Thyroid gland (tissue), 4 donors: ENCODE data around the gene PRPF6.

Source experiments
- CTCF ChIP-seq, 6 experiments: fragments of 200-600 bp in 3 of 6; fragments of 450-650 bp in 3 of 6; sonication (generic) in 3 of 6; IDR thresholded peaks; one replicate each; pipeline ENCODE4 v1.5.1; 2016 to 2019; ENCODE audit warnings: antibody characterized with exemption in 6 of 6, mild to moderate bottlenecking in 2 of 6, inconsistent platforms in 1 of 6, moderate library complexity in 1 of 6
- POLR2A ChIP-seq, 2 donors: fragments of 450-650 bp; IDR thresholded peaks; one replicate each; pipeline ENCODE4 v1.6.1; 2017; ENCODE audit warnings: antibody characterized with exemption in 2 of 2, mild to moderate bottlenecking in 2 of 2, moderate library complexity in 1 of 2

GRCh38 chr20:63944078-63944941, 36.6 kb upstream of the PRPF6 start:
- TF ChIP-seq CTCF (IDR thresholded peaks at IDR 0.05) (no peak), POLR2A (IDR thresholded peaks at IDR 0.05) (no peak)
